ENCODE measurements around the gene KRTAP5-10.
"Not testable (repeated sequence)": the region's sequence is repeated elsewhere in the genome, so short reads cannot be mapped to it uniquely, and the experiment has no call there.

The KRTAP5-10 gene

GRCh38 chr11:71574418-71574817, 9.1 kb downstream of the KRTAP5-10 start:
- no peak for DNase-seq

- no peak for DNase-seq
Measured at GRCh38 chr11:71575723-71576424, 10.5 kb downstream of the KRTAP5-10 start.

- not testable (repeated sequence) for DNase-seq
Measured at GRCh38 chr11:71576688-71577465, 11.5 kb downstream of the KRTAP5-10 start.

GRCh38 chr11:71577469-71578004, 12.2 kb downstream of the KRTAP5-10 start:
- no peak for DNase-seq

- not testable (repeated sequence) for DNase-seq
Measured at GRCh38 chr11:71579513-71579912, 14.2 kb downstream of the KRTAP5-10 start.

GRCh38 chr11:71580057-71581003, 15.0 kb downstream of the KRTAP5-10 start:
- DNase-seq, result peak; percentile 69

GRCh38 chr11:71581826-71582225, 16.5 kb downstream of the KRTAP5-10 start:
- DNase-seq, result no peak

- DNase-seq, result no peak
Measured at GRCh38 chr11:71582309-71582895, 17.0 kb downstream of the KRTAP5-10 start, which contains the start of gene KRTAP5-11. TSS of gene KRTAP5-11 (minus strand) at chr11:71582875. CDS start at chr11:71582837, 38 bp downstream.

GRCh38 chr11:71582969-71583368, 17.6 kb downstream of the KRTAP5-10 start:
- DNase-seq, result not testable (repeated sequence)

GRCh38 chr11:71585673-71586072, 20.3 kb downstream of the KRTAP5-10 start:
- DNase-seq, result not testable (repeated sequence)

GRCh38 chr11:71588314-71588713, 23.0 kb downstream of the KRTAP5-10 start:
- DNase-seq, result not testable (repeated sequence)

GRCh38 chr11:71588822-71589545, 23.6 kb downstream of the KRTAP5-10 start:
- peak; percentile 5 for DNase-seq

GRCh38 chr11:71589546-71589920, 24.2 kb downstream of the KRTAP5-10 start:
- not testable (repeated sequence) for DNase-seq

GRCh38 chr11:71603221-71603620, 37.9 kb downstream of the KRTAP5-10 start:
- not testable (repeated sequence) for DNase-seq

GRCh38 chr11:71604798-71605488, 39.6 kb downstream of the KRTAP5-10 start:
- not testable (repeated sequence) for DNase-seq

GRCh38 chr11:71606853-71607519, 41.6 kb downstream of the KRTAP5-10 start:
- peak; percentile 3 for DNase-seq

GRCh38 chr11:71607520-71608216, 42.3 kb downstream of the KRTAP5-10 start:
- DNase-seq, result not testable (repeated sequence)

GRCh38 chr11:71608272-71608671, 42.9 kb downstream of the KRTAP5-10 start:
- not testable (repeated sequence) for DNase-seq

- DNase-seq, result not testable (repeated sequence)
Measured at GRCh38 chr11:71611218-71611910, 46.0 kb downstream of the KRTAP5-10 start.
